Thymus (tissue), 11 donors: ENCODE results near the gene MRPL23. TPM values are rescaled to one million over a fixed set of nuclear protein-coding genes. Genes with fewer than 3 reads are reported as not detected.

Experiments used
- DNase-seq, 9 donors: peaks; one replicate each; pipeline ENCODE4 v3.0.0-alpha.2; 2013; ENCODE audit warnings: low spot score in 9 of 9, low read depth in 6 of 9, missing footprints in 1 of 9
- H3K27ac ChIP-seq, 2 donors: one replicate each; pipeline ENCODE4 v1.5.1; 2013; ENCODE audit warnings: control low read depth in 1 of 2, low read depth in 1 of 2, low read length in 1 of 2, mild to moderate bottlenecking in 1 of 2, moderate library complexity in 1 of 2
- H3K27me3 ChIP-seq, 2 donors: one replicate each; pipeline ENCODE4 v1.5.1; 2013; ENCODE audit warnings: low read length in 1 of 2; ENCODE audit not compliant: control insufficient read depth in 2 of 2, insufficient read depth in 1 of 2
- H3K36me3 ChIP-seq, 2 donors: one replicate each; pipeline ENCODE4 v1.5.1; 2013; ENCODE audit warnings: low read length in 1 of 2, mild to moderate bottlenecking in 1 of 2, moderate library complexity in 1 of 2; ENCODE audit not compliant: control insufficient read depth in 2 of 2, insufficient read depth in 2 of 2
- H3K4me1 ChIP-seq, 2 donors: one replicate each; pipeline ENCODE4 v1.5.1; 2013; ENCODE audit warnings: low read length in 2 of 2; ENCODE audit not compliant: control insufficient read depth in 2 of 2, insufficient read depth in 2 of 2
- H3K4me3 ChIP-seq, 2 donors: one replicate each; pipeline ENCODE4 v1.5.1; 2013; ENCODE audit warnings: low read length in 2 of 2, control low read depth in 1 of 2, mild to moderate bottlenecking in 1 of 2
- H3K9me3 ChIP-seq, 2 donors: one replicate each; pipeline ENCODE4 v1.5.1; 2013; ENCODE audit warnings: low read length in 1 of 2, mild to moderate bottlenecking in 1 of 2; ENCODE audit not compliant: control insufficient read depth in 2 of 2, insufficient read depth in 1 of 2
- WGBS: extraction: QIAGEN DNeasy Blood & Tissue Kit; methylation state at CpG from one replicate; pipeline ENCODE4 v1.1.7; 2013; 5-methylcytosine and 5-hydroxymethylcytosine counted together
- polyA plus RNA-seq: library from polyadenylated mRNA; stranded (reverse); fragments of 200-250 nt; gene quantifications from one replicate; pipeline ENCODE4 v1.2.3, GENCODE V29; 2013
- total RNA-seq: library from RNA; stranded (reverse); fragments of 120-200 nt; gene quantifications from one replicate; pipeline ENCODE4 v1.2.4, GENCODE V29; 2013
- donor health status: healthy.

Gene MRPL23
- total and polyA plus RNA-seq, 2 donors, result 62.8 to 75.9 TPM

- H3K27ac ChIP-seq, result no peak overlapping the region
- no peak for DNase-seq
- H3K4me3 ChIP-seq, result no peak overlapping the region
- no peaks in the 10 kb centered on the region for H3K9me3 ChIP-seq
- no peaks in the 10 kb centered on the region for H3K36me3 ChIP-seq
- H3K4me1 ChIP-seq, result no peaks in the 10 kb centered on the region
- no peaks in the 10 kb centered on the region for H3K27me3 ChIP-seq
- WGBS, result no CpG with 5 or more reads among the region's 11 CpGs
Measured at GRCh38 chr11:1988174-1988573, 41.0 kb downstream of the MRPL23 start.

GRCh38 chr11:1988667-1989317 is 41.7 kb downstream of the MRPL23 start:
- WGBS, result 94% methylated on average over 19 of the region's 24 CpGs
- Histone ChIP-seq H3K9me3 (no peaks in the 10 kb centered on the region), H3K36me3 (no peaks in the 10 kb centered on the region), H3K27ac (no peak overlapping the region), H3K27me3 (no peaks in the 10 kb centered on the region), H3K4me3 (no peak overlapping the region), H3K4me1 (no peaks in the 10 kb centered on the region)
- no peak for DNase-seq

GRCh38 chr11:1989953-1990352 is 42.8 kb downstream of the MRPL23 start:
- Histone ChIP-seq H3K9me3 (no peaks in the 10 kb centered on the region), H3K4me3 (no peak overlapping the region), H3K27ac (no peak overlapping the region), H3K27me3 (no peaks in the 10 kb centered on the region), H3K36me3 (no peaks in the 10 kb centered on the region), H3K4me1 (no peaks in the 10 kb centered on the region)
- no CpG with 5 or more reads among the region's 15 CpGs for WGBS
- no peak for DNase-seq

- H3K27ac ChIP-seq, result no peak overlapping the region
- WGBS, result no CpG with 5 or more reads among the region's 29 CpGs
- no peak overlapping the region for H3K4me3 ChIP-seq
Measured at GRCh38 chr11:1990872-1991578, 43.9 kb downstream of the MRPL23 start.

GRCh38 chr11:1992111-1992510 is 45.0 kb downstream of the MRPL23 start:
- no peak for DNase-seq
- H3K27me3 ChIP-seq, result no peaks in the 10 kb centered on the region
- H3K27ac ChIP-seq, result no peak overlapping the region
- H3K36me3 ChIP-seq, result no peaks in the 10 kb centered on the region
- H3K4me1 ChIP-seq, result no peaks in the 10 kb centered on the region
- WGBS, result 89% methylated on average over 15 of the region's 26 CpGs
- no peaks in the 10 kb centered on the region for H3K9me3 ChIP-seq
- no peak overlapping the region for H3K4me3 ChIP-seq

More at GRCh38 chr11:1990872-1991578, 43.9 kb downstream of the MRPL23 start:
- H3K36me3 ChIP-seq, result no peaks in the 10 kb centered on the region
- H3K4me1 ChIP-seq, result no peaks in the 10 kb centered on the region
- DNase-seq, result no peak
- H3K27me3 ChIP-seq, result no peaks in the 10 kb centered on the region
- H3K9me3 ChIP-seq, result no peaks in the 10 kb centered on the region

GRCh38 chr11:1994121-1994520 is 47.0 kb downstream of the MRPL23 start:
- 96% methylated on average over 11 of the region's 13 CpGs for WGBS
- H3K27ac ChIP-seq, result no peak overlapping the region
- no peak for DNase-seq

GRCh38 chr11:1997755-1998154 is 50.6 kb downstream of the MRPL23 start, which contains the start of gene H19:
Gene H19, minus strand, starts transcription at chr11:1997842.
- no peak for DNase-seq
- Histone ChIP-seq H3K27ac (no peak within 1 kb of the TSS), H3K9me3 (no peaks in the 10 kb centered on the region), H3K27me3 (no peaks in the 10 kb centered on the region), H3K4me1 (no peaks in the 10 kb centered on the region), H3K4me3 (no peak within 1 kb of the TSS), H3K36me3 (no peaks in the 10 kb centered on the region)
- no CpG with 5 or more reads among the region's 14 CpGs for WGBS

More at GRCh38 chr11:1994121-1994520, 47.0 kb downstream of the MRPL23 start:
- Histone ChIP-seq H3K4me3 (no peak overlapping the region), H3K9me3 (no peaks in the 10 kb centered on the region), H3K36me3 (no peaks in the 10 kb centered on the region), H3K4me1 (no peaks in the 10 kb centered on the region), H3K27me3 (no peaks in the 10 kb centered on the region)

- H3K9me3 ChIP-seq, result no peaks in the 10 kb centered on the region
- no peak overlapping the region for H3K4me3 ChIP-seq
- no peaks in the 10 kb centered on the region for H3K27me3 ChIP-seq
- DNase-seq, result no peak
- no peaks in the 10 kb centered on the region for H3K36me3 ChIP-seq
- no peak overlapping the region for H3K27ac ChIP-seq
- no CpG with 5 or more reads among the region's 28 CpGs for WGBS
- H3K4me1 ChIP-seq, result no peaks in the 10 kb centered on the region
Measured at GRCh38 chr11:1998290-1998689, 51.2 kb downstream of the MRPL23 start.

- Histone ChIP-seq H3K27me3 (no peaks in the 10 kb centered on the region), H3K4me1 (no peaks in the 10 kb centered on the region), H3K36me3 (no peaks in the 10 kb centered on the region), H3K9me3 (no peaks in the 10 kb centered on the region), H3K4me3 (no peak overlapping the region), H3K27ac (no peak overlapping the region)
- WGBS, result no CpG with 5 or more reads among the region's 15 CpGs
- DNase-seq, result no peak
Measured at GRCh38 chr11:1998861-1999260, 51.7 kb downstream of the MRPL23 start.
